H1 (cell line): Measurements from ENCODE around the gene CFAP58.

Experiments
- EP300 ChIP-seq, 2 experiments: IDR thresholded peaks; 1 replicate in 1 of 2; 2 replicates in 1 of 2; pipeline ENCODE4 v1.6.1; 2011 to 2012; ENCODE audit warnings: low read depth in 2 of 2, low read length in 2 of 2, mild to moderate bottlenecking in 2 of 2, borderline replicate concordance in 1 of 2, inconsistent platforms in 1 of 2, moderate library complexity in 1 of 2
- POLR2AphosphoS5 ChIP-seq: IDR thresholded peaks from 2 replicates; pipeline ENCODE4 v1.6.1; 2011; ENCODE audit warnings: low read depth, low read length
- SP4 ChIP-seq: IDR thresholded peaks from 2 replicates; pipeline ENCODE4 v1.6.1; 2012; ENCODE audit warnings: low read length, inconsistent platforms
- TAF1 ChIP-seq: IDR thresholded peaks from 2 replicates; pipeline ENCODE4 v1.6.1; 2011; ENCODE audit warnings: mild to moderate bottlenecking, low read depth, low read length
- TF ChIP-seq, protein P1 (sequence below), 3 experiments: IDR thresholded peaks; 1 replicate in 2 of 3; 2 replicates in 1 of 3; pipeline versions ENCODE4 v1.5.1 to v1.6.1; 2011; ENCODE audit warnings: low read length in 3 of 3, mild to moderate bottlenecking in 3 of 3, inconsistent platforms in 2 of 3, low read depth in 1 of 3, moderate library complexity in 1 of 3; ENCODE audit not compliant: insufficient read depth in 1 of 3; ENCODE audit errors: control extremely low read depth in 1 of 3

- no peak for TF ChIP-seq TAF1
- TF ChIP-seq SP4: no peak
- TF ChIP-seq, protein P1, sequence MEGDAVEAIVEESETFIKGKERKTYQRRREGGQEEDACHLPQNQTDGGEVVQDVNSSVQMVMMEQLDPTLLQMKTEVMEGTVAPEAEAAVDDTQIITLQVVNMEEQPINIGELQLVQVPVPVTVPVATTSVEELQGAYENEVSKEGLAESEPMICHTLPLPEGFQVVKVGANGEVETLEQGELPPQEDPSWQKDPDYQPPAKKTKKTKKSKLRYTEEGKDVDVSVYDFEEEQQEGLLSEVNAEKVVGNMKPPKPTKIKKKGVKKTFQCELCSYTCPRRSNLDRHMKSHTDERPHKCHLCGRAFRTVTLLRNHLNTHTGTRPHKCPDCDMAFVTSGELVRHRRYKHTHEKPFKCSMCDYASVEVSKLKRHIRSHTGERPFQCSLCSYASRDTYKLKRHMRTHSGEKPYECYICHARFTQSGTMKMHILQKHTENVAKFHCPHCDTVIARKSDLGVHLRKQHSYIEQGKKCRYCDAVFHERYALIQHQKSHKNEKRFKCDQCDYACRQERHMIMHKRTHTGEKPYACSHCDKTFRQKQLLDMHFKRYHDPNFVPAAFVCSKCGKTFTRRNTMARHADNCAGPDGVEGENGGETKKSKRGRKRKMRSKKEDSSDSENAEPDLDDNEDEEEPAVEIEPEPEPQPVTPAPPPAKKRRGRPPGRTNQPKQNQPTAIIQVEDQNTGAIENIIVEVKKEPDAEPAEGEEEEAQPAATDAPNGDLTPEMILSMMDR (IDR thresholded peaks at IDR 0.05; ENCODE audit: control extremely low read depth in 1 of 3, insufficient read depth in 1 of 3, low read depth in 1 of 3, low read length in 3 of 3): no peak
- TF ChIP-seq EP300 (IDR thresholded peaks at IDR 0.05; ENCODE audit: borderline replicate concordance in 1 of 2, low read depth in 2 of 2, low read length in 2 of 2): no peak
- no peak for TF ChIP-seq POLR2AphosphoS5
Measured at GRCh38 chr10:104457543-104457828, 103.9 kb downstream of the CFAP58 start.
